H9 (cell line): ENCODE results near the gene UNC45A. TPM values are rescaled to one million over a fixed set of nuclear protein-coding genes. Genes with fewer than 3 reads are reported as not detected.
A peak's percentile ranks its signal among the peaks of the same experiment; 100 is the strongest.

Experiments
- DNase-seq: peaks from one replicate; pipeline ENCODE4 v3.0.0-alpha.2; 2017
- H2AFZ ChIP-seq: one replicate; pipeline ENCODE4 v1.6.1; 2013; ENCODE audit warnings: mild to moderate bottlenecking, low read length, control low read depth, moderate library complexity
- H2AK5ac ChIP-seq: 2 replicates; pipeline ENCODE4 v1.6.1; 2013; ENCODE audit warnings: low read length, control low read depth, mixed read lengths; ENCODE audit not compliant: insufficient read length
- H2BK120ac ChIP-seq: one replicate; pipeline ENCODE4 v1.6.1; 2013; ENCODE audit warnings: low read depth, mild to moderate bottlenecking, low read length, control low read depth, inconsistent platforms; ENCODE audit not compliant: poor library complexity, severe bottlenecking
- H2BK12ac ChIP-seq: 2 replicates; pipeline ENCODE4 v1.6.1; 2013; ENCODE audit warnings: low read length, control low read depth, mixed read lengths, low read depth; ENCODE audit not compliant: insufficient read length
- H2BK15ac ChIP-seq: 2 replicates; pipeline ENCODE4 v1.6.1; 2013; ENCODE audit warnings: low read depth, low read length, control low read depth
- H2BK20ac ChIP-seq: one replicate; pipeline ENCODE4 v1.6.1; 2013; ENCODE audit warnings: low read depth, mild to moderate bottlenecking, low read length, control low read depth, inconsistent platforms; ENCODE audit not compliant: poor library complexity, severe bottlenecking
- H2BK5ac ChIP-seq: 2 replicates; pipeline ENCODE4 v1.6.1; 2013; ENCODE audit warnings: low read length, control low read depth, mixed read lengths; ENCODE audit not compliant: insufficient read length
- H3K14ac ChIP-seq: 2 replicates; pipeline ENCODE4 v1.6.1; 2013; ENCODE audit warnings: low read length, control low read depth; ENCODE audit not compliant: insufficient read depth
- H3K18ac ChIP-seq: 2 replicates; pipeline ENCODE4 v1.6.1; 2013; ENCODE audit warnings: low read depth, mild to moderate bottlenecking, mixed read lengths, low read length, control low read depth; ENCODE audit not compliant: insufficient read length
- H3K23ac ChIP-seq: 2 replicates; pipeline ENCODE4 v1.6.1; 2013; ENCODE audit warnings: low read length, control low read depth, mixed read lengths, low read depth; ENCODE audit not compliant: insufficient read length
- H3K23me2 ChIP-seq: 2 replicates; pipeline ENCODE4 v1.6.1; 2013; ENCODE audit warnings: low read depth, mild to moderate bottlenecking, mixed read lengths, low read length, control low read depth; ENCODE audit not compliant: insufficient read length, poor library complexity, severe bottlenecking
- H3K27ac ChIP-seq: 2 replicates; pipeline ENCODE4 v1.5.1; 2013; ENCODE audit warnings: low read length, control low read depth, mixed read lengths, low read depth; ENCODE audit not compliant: insufficient read length
- H3K27me3 ChIP-seq: 2 replicates; pipeline ENCODE4 v1.6.1; 2013; ENCODE audit warnings: low read length, control low read depth, inconsistent platforms; ENCODE audit not compliant: insufficient read depth
- H3K4ac ChIP-seq: 2 replicates; pipeline ENCODE4 v1.6.1; 2013; ENCODE audit warnings: low read depth, mild to moderate bottlenecking, control low read depth, inconsistent platforms, low read length, moderate library complexity
- H3K4me1 ChIP-seq: 2 replicates; pipeline ENCODE4 v1.6.1; 2013; ENCODE audit warnings: low read length, control low read depth, inconsistent platforms; ENCODE audit not compliant: insufficient read depth
- H3K4me2 ChIP-seq: 2 replicates; pipeline ENCODE4 v1.6.1; 2013; ENCODE audit warnings: low read length, control low read depth, mixed read lengths; ENCODE audit not compliant: insufficient read length, insufficient read depth
- H3K56ac ChIP-seq: 2 replicates; pipeline ENCODE4 v1.6.1; 2013; ENCODE audit warnings: low read depth, mild to moderate bottlenecking, mixed read lengths, low read length, control low read depth; ENCODE audit not compliant: insufficient read length
- H3K79me1 ChIP-seq: 2 replicates; pipeline ENCODE4 v1.6.1; 2013; ENCODE audit warnings: low read depth, mild to moderate bottlenecking, moderate library complexity, low read length, control low read depth, inconsistent platforms; ENCODE audit not compliant: insufficient read depth, poor library complexity, severe bottlenecking
- H3K79me2 ChIP-seq: 2 replicates; pipeline ENCODE4 v1.6.1; 2013; ENCODE audit warnings: low read length, control low read depth, inconsistent platforms; ENCODE audit not compliant: insufficient read depth
- H3K9ac ChIP-seq: 2 replicates; pipeline ENCODE4 v1.6.1; 2013; ENCODE audit warnings: low read length, control low read depth, mixed read lengths; ENCODE audit not compliant: insufficient read length; ENCODE audit errors: extremely low read depth
- H3K9me3 ChIP-seq: one replicate; pipeline ENCODE4 v1.6.1; 2013; ENCODE audit warnings: low read depth, low read length, inconsistent platforms; ENCODE audit not compliant: control insufficient read depth
- H3T11ph ChIP-seq: one replicate; pipeline ENCODE4 v1.6.1; 2013; ENCODE audit warnings: mild to moderate bottlenecking, low read length, control low read depth, inconsistent platforms
- H4K20me1 ChIP-seq: one replicate; pipeline ENCODE4 v1.6.1; 2013; ENCODE audit not compliant: control insufficient read depth, insufficient read length, insufficient read depth
- H4K5ac ChIP-seq: 2 replicates; pipeline ENCODE4 v1.6.1; 2013; ENCODE audit warnings: low read depth, mild to moderate bottlenecking, mixed read lengths, low read length, control low read depth; ENCODE audit not compliant: insufficient read length
- H4K8ac ChIP-seq: replicated peaks from 2 replicates; pipeline ENCODE4 v1.6.1; 2013; ENCODE audit warnings: low read length, control low read depth, mixed read lengths, low read depth; ENCODE audit not compliant: insufficient read length
- H4K91ac ChIP-seq: 2 replicates; pipeline ENCODE4 v1.6.1; 2013; ENCODE audit warnings: low read depth, mild to moderate bottlenecking, moderate library complexity, mixed read lengths, low read length, control low read depth; ENCODE audit not compliant: insufficient read length
- H3K27ac Mint-ChIP-seq, 3 experiments: 2 replicates in 2 of 3; 3 replicates in 1 of 3; pipeline ENCODE4 v1.8.0; 2020 to 2021; ENCODE audit warnings: mixed read lengths in 3 of 3, mild to moderate bottlenecking in 1 of 3, moderate library complexity in 1 of 3
- H3K27me3 Mint-ChIP-seq: 2 replicates; pipeline ENCODE4 v1.8.0; 2021; ENCODE audit warnings: low read depth, mild to moderate bottlenecking, moderate library complexity, mixed read lengths
- H3K36me3 Mint-ChIP-seq, 3 experiments: 2 replicates in 2 of 3; 3 replicates in 1 of 3; pipeline ENCODE4 v1.8.0; 2020 to 2021; ENCODE audit warnings: low read depth in 3 of 3, mixed read lengths in 3 of 3; ENCODE audit not compliant: insufficient read depth in 1 of 3
- H3K4me1 Mint-ChIP-seq, 2 experiments: 2 replicates each; pipeline ENCODE4 v1.8.0; 2020; ENCODE audit warnings: mixed read lengths in 2 of 2
- H3K4me3 Mint-ChIP-seq, 2 experiments: 2 replicates in 1 of 2; 3 replicates in 1 of 2; pipeline ENCODE4 v1.8.0; 2020 to 2021; ENCODE audit warnings: mild to moderate bottlenecking in 2 of 2, mixed read lengths in 2 of 2, moderate library complexity in 1 of 2
- H3K9me3 Mint-ChIP-seq, 2 experiments: 2 replicates in 1 of 2; 3 replicates in 1 of 2; pipeline ENCODE4 v1.8.0; 2020; ENCODE audit warnings: mild to moderate bottlenecking in 2 of 2, mixed read lengths in 2 of 2, moderate library complexity in 1 of 2
- WGBS: extraction: QIAGEN DNeasy Blood & Tissue Kit; methylation state at CpG from one replicate; pipeline ENCODE4 v1.1.7; 2013; ENCODE audit warnings: missing lambda C conversion rate, low lambda C conversion rate, mixed read lengths; ENCODE audit not compliant: insufficient read length; ENCODE audit errors: extremely low coverage; 5-methylcytosine and 5-hydroxymethylcytosine counted together
- total RNA-seq: library from RNA; stranded (reverse); gene quantifications from 2 replicates; pipeline ENCODE4 v1.2.1, GENCODE V29; 2021
- TF ChIP-seq, protein P1 (sequence below): fragments of 200-600 bp; sonication (generic); conservative IDR thresholded peaks from 3 replicates; pipeline ENCODE4 v1.8.0; 2021; ENCODE audit warnings: antibody characterized with exemption, mild to moderate bottlenecking

Gene UNC45A
- total RNA-seq, 1 experiment from 2014 or later, result 84.6 TPM

- Mint-ChIP-seq H3K4me1 (peaks cover 15 to 16% of the 10 kb centered on the region in 2 experiments), H3K27me3 (no peaks in the 10 kb centered on the region), H3K36me3 (peaks cover 15 to 48% (median 44%) of the 10 kb centered on the region in 3 experiments; a peak in 6 of 7 replicates), H3K27ac (peak overlapping the region in 1 of 3 experiments; percentile 68; a peak in 3 of 7 replicates), H3K9me3 (no peaks in the 10 kb centered on the region), H3K4me3 (peak overlapping the region; percentile 77 to 82)
- peaks cover 15% of the 10 kb centered on the region for H3K23me2 ChIP-seq
- no peak overlapping the region for H2BK120ac ChIP-seq
- TF ChIP-seq, protein P1, sequence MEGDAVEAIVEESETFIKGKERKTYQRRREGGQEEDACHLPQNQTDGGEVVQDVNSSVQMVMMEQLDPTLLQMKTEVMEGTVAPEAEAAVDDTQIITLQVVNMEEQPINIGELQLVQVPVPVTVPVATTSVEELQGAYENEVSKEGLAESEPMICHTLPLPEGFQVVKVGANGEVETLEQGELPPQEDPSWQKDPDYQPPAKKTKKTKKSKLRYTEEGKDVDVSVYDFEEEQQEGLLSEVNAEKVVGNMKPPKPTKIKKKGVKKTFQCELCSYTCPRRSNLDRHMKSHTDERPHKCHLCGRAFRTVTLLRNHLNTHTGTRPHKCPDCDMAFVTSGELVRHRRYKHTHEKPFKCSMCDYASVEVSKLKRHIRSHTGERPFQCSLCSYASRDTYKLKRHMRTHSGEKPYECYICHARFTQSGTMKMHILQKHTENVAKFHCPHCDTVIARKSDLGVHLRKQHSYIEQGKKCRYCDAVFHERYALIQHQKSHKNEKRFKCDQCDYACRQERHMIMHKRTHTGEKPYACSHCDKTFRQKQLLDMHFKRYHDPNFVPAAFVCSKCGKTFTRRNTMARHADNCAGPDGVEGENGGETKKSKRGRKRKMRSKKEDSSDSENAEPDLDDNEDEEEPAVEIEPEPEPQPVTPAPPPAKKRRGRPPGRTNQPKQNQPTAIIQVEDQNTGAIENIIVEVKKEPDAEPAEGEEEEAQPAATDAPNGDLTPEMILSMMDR, result peak; percentile 97
- no peak overlapping the region for H3T11ph ChIP-seq
- H2BK12ac ChIP-seq, result no peak overlapping the region
- no peak overlapping the region for H3K4ac ChIP-seq
- H4K5ac ChIP-seq, result no peak overlapping the region
- H3K9ac ChIP-seq, result no peak overlapping the region
- H3K79me1 ChIP-seq, result no peaks in the 10 kb centered on the region
- H3K4me1 ChIP-seq, result peaks cover 7% of the 10 kb centered on the region; the same call in 1 of the 2 replicates
- DNase-seq, result peak; percentile 85
- no CpG with 5 or more reads among the region's 56 CpGs for WGBS
- H3K14ac ChIP-seq, result peak overlapping the region; percentile 85
- no peaks in the 10 kb centered on the region for H3K27me3 ChIP-seq
- H2BK20ac ChIP-seq, result no peak overlapping the region
- no peak overlapping the region for H3K56ac ChIP-seq
- no peaks in the 10 kb centered on the region for H3K9me3 ChIP-seq
- H3K23ac ChIP-seq, result no peak overlapping the region
- H3K27ac ChIP-seq, result no peak overlapping the region
- H2BK15ac ChIP-seq, result no peak overlapping the region
- H3K4me2 ChIP-seq, result peak overlapping the region; percentile 41
- H2AFZ ChIP-seq, result no peak overlapping the region
- H4K91ac ChIP-seq, result no peak overlapping the region
- no peak overlapping the region for H2BK5ac ChIP-seq
- H3K79me2 ChIP-seq, result no peaks in the 10 kb centered on the region
- H4K20me1 ChIP-seq, result peaks cover 3% of the 10 kb centered on the region
- no peak overlapping the region for H4K8ac ChIP-seq
- H3K18ac ChIP-seq, result peak overlapping the region; percentile 89
- no peak overlapping the region for H2AK5ac ChIP-seq
These were observed 21.4 kb downstream of the UNC45A start for GRCh38 chr15:90956274-90957030.
